HG03558 (cell line): ENCODE results near the gene VANGL2.

Experiments
- ATAC-seq: cut with Tn5 transposase; IDR thresholded peaks from one replicate; pipeline ENCODE4 v1.9.1; 2021; ENCODE audit warnings: moderate number of reproducible peaks; ENCODE audit not compliant: unreplicated experiment; ENCODE audit errors: extremely low read depth

Gene VANGL2

DNA sequence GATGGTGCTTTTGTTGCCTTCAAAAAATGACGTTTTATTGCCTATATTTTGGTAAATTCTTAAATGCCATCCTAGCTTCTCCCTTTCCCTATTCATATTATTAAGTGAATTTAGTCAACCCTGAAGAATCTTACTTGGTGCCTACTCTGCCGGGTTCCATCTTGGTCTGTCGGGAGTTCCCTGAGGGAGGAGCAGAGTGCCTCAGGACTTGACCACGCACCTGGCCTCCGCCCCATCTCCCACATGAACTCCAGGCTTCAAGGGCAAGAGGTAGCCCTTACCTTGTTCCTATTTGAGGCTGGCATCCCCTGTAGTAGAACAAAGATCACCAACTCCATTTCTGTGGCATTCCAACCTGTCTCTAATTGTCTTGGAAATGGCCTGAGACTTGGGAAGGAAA, 21.5 kb downstream of the VANGL2 start:
- no peak for ATAC-seq

DNA sequence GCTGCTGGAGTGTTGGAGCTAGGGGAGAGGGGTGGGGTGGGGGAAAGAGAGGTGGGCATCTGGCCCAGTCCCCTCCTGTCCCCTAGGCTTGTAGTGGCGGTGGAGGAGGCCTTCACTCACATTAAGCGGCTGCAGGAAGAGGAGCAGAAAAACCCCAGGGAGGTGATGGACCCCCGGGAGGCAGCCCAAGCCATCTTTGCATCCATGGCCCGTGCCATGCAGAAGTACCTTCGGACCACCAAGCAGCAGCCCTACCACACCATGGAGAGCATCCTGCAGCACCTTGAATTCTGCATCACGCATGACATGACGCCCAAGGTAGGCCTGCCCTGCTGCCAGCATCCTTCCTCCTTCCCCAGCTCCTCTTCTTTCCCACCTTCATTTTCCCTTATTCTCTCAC, 23.6 kb downstream of the VANGL2 start:
- no peak for ATAC-seq

DNA sequence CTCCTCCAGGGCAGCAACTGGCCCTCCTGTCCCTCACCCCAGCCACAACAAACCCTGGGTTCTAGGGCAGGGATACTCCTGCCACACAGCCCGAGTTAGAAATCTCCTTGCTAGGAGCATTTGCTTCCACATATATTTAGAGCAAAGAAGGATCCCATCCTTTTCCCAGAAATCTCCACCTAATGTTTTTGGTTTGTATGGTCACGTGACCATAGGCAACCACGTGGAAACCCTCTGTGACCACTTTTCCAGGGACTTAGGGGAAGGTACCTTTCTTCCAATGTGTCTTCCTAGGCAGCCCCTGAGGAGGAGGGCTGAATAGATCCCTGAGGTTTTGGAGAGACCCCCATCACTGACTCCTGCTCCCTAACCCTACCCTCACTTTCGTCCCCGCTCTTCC, 25.5 kb downstream of the VANGL2 start:
- no peak for ATAC-seq

DNA sequence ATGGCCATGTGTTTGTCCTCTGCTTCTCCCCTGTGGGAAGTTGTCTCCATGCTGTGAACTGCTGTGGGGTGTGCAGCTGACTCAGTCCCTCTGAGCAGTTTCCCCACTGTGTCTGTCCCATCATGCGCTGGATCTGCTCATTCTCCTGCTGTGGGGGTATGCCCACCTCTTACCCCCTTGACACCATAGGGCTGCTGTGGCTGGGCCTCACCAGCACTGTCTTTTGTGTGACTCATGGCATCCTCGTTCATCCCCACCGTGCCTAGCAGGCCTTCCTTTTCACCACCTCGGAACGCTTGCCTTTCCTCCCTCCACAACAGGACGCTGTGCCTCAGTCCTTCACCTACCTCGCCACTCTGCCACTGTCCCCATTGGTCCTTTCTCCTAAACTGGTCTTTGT, 27.3 kb downstream of the VANGL2 start:
- no peak for ATAC-seq

DNA sequence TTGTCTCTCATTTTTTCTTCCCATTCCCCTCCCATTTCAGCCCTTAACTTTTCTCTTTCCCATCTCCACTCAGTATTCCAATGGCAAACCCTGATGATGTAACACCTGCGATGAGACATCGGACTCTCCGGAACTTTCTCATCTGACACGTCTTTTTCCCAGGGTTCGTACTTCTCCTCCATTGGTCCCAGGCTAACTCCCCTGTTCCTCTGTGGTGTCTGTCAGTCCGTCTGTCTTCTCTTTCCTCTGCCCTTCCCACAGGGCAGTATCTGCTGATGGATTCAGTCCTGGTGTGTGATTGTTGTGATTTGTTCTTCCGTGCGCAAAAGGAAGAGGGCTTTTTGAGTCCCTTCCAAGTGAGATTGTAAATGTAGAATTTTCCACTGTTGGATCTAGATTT, 27.7 kb downstream of the VANGL2 start:
- no peak for ATAC-seq

DNA sequence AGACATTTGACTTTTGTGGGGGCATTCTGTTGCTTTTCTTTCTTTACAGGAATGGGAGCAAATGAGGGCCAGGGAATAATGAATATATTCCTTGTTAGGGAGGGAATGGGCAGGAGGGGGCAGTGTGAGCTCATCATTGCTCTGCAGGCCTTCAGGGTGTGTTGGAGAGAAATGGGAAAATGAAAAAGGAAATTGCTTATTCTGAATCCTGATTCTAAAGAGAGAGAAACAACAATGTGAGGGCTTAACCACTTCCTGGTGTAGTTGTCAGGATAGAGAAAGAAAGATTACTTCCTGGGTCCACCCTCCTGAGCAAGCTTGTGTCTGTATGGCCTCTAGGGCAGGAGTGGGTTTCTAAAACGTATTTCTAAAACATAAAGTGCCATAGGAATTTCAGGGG, 28.3 kb downstream of the VANGL2 start:
- no peak for ATAC-seq

DNA sequence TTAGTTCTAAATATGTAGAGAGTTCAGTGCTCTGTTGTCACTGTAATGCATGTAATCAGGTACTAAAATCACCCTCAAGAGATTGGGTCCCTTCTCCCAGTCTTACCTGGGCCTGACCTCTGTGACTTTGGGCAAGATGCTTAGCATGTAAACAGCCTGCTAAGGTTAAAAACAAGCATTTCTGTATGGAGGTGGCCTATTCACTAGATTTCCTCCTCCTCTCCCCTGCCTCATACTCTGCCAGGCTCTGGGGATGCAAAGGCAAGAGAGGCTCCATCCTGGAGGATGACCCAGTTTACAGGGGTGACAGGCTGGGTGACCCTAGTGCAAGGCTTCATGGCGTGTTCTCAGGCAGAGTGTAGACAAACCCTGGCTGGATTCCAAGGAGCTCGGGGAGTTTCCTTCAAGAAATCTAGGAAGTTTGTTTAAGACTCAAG, 28.8 kb downstream of the VANGL2 start:
- no peak for ATAC-seq

DNA sequence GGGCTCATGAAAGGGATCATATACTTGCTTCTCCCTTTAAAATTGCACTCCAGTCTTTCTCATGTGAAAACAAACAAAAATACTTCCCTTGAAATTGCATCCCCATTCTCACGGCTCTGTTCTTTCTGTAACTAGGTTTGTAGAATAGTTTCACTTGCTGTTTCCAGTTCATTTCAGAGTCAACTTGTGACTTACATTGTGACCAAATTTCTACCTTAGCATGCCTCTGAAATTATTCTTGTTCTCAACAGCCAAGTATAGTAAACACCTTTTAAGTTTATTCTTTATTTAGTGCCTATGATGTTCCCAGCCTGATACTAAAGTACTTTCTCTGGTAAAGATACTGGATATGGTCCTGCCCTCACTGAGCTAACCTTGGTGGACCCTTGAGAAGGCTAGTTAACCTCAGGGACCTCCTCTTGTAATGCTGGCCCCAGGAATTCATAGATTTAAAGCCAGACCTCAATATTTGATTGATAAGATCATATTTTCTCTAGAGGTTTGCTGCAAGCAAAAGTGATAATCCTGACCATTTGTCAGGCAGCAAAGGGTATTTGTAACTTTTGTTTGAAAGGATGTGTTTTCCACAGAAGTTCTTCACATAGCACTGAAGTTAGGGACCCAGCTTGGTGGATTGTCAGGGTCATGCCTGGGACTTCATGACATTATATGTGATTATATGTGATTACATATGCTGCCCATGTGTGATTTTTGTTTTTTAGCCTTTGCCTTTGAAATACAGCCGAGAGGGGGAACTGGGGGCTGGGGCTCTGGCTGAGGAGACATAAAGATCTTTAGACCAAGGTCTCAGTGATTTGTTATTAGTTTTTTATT, 29.6 kb downstream of the VANGL2 start:
- peak; percentile 41 for ATAC-seq

DNA sequence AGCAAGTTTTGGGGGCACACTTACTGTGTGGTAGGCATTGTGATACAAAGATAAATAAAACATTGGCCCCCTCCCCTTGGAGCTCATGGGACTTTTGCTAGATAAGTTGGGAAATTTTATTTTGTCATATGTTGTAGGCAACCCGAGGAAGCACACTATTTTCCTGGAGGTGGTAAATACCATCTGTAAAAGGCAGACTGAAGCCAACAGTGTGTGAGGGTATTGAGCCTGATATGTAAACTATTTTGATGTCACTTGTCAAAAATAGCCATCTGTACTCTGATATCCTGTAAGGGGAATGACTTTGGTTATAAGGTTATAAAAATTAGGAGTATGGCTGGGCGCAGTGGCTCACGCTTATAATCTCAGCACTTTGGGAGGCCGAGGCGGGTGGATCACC, 30.6 kb downstream of the VANGL2 start:
- ATAC-seq, result no peak

DNA sequence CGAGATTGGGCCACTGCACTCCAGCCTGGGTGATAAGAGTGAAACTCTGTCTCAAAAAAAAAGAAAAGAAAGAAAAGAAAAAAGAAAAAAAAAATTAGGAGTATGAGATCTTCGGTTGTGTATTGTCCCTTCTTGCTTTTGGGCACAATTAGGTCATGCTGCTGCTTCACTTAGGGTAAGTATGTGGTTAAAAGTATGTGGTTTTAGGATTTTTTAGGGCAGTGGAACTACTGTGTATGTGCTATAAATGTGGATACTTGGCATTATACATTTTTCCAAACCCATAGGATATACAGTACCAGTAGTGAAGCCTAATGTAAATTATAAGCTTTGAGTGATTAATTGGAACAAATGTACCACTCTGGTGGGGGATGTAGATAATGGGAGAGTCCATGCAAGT, 31.2 kb downstream of the VANGL2 start:
- ATAC-seq, result no peak

DNA sequence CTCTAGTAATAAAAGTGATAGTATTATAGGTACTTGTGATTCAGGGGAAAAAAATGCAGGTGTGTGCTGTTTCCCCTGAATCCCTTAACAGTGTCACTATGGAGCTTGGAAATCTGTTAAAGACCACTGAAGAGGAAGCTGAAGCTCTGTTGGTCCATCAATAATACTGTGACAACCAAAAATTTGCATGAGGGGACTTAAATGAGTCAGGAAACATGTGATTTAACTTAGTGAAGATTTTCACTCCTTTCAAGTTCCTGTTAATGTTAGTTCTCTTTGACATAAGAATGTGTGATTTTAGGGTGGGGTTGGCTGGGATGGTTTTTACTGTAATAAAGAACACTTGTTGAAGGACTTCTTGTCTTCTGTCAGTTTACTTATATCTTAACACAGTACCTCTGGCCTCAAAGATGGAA, 32.0 kb downstream of the VANGL2 start:
- ATAC-seq, result no peak

DNA sequence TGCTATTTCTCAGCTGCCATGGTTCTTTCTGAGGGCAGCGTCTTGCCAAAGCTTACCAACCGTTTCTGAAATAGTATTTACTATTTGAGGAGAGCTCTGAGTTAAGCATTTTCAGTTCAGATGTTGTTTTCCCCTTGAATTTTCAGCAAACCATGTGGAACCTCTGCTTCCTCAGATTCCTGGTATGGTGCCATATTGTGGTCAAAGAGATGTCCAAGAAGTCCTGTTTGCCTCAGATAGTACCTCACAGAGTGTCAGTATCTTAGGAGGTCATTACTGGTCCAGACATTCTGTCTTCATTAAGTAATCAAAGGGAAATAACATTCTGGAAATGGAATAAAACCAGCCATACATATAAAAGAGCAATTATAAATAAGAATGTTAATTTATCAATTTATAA, 36.6 kb downstream of the VANGL2 start:
- ATAC-seq, result no peak

DNA sequence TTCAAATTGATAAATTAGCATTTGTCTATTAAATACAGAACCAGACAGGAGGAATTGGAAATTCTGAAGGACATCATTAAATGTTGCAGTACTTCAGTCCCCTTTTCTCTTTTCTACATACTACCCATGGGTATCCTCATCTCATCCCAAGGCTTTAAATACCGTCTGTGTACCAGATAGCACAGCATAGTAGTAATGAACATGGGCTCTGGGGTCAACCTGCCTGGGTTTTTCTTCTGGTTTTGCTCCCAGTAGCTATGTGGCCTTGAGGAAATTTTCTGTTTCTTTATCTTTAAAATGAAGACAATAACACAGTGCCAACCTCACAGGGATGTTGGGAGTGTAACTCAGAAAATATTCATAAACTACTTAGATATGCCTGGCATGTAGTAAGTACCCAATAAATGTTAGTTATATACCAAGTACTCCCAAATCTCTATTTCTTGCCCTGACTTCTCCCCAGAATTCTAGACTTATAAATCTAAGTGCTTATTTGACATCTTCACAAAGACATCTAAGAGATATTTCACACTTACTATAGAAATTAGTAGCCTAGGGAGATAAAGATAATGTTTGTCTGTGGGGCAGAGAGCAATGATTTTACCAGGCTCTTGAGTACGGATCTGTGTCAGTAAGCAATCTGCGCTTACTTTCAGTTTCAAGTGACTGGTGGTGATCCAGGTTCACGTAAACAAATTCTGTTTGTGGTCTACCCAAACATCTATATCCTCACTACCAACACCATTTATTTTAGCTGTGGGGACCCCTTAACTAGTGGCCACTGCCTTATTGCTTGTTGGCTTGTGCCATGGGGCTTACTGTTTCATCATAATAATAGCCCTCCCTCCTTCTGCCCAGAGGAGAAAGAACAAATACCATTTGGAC, 37.3 kb downstream of the VANGL2 start:
- ATAC-seq, result peak; percentile 48

DNA sequence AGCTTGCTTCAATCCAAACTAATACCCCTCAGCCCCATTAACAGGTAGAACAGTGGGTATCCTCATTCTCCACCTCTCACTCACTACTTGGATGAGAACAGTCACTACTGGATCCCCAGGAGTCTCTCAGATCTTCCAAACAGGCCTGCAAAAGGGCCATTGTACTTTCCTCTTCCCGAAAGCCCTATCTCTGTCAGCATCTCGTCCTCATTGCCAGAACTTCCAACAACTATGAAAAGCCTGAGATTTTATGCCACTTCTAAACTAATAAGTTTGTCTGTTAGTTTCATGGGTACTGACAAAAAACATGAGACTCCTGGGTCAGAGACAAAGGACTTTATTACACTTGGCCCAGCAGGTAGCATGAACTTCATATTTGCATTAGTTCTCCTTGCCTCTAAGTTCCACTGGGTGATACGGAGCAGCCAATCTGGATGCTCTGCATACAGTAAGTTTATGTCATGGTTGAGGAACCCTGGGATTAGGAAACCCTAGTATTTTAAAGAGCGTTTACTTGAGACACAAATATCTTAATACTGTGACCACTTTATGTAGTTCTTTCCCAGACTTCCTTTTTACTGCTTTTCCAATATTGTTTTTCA, 38.1 kb downstream of the VANGL2 start:
- no peak for ATAC-seq

DNA sequence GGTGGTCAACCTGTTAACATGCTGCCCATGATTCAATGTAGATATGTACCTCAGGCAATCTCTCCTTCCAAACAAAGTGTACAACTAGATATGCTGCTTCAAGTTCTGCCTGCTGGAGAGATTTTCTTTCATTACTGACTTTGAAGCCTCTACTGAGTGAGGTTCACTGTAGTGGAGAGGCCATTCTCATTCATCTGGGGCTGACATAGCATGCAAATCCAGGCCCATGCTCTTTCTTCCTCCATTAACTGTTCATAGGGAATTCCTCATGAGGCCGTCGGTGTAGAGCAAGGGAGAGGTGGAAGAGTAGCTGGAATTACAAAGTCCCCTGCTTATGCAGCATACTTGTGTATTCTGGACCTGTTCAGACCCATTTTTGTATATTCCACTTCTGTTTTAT, 38.6 kb downstream of the VANGL2 start:
- no peak for ATAC-seq

DNA sequence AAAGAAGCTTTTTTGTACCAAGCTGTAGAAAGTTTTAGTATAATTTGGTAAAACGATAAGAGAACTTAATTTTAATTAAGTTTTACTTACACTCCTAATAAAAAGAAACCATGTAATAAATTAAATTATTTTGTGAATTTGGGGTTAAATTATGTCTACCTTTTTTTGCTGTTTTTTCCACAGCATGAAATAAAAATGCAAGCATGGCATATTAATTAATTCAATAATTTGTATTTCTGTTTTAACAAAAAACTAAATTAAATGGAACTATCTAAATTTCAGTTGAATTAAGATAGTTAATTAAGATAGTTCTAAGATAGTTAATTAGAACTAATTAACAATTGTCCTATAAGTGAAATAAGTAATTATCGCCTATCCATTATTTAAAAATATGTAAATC, 39.4 kb downstream of the VANGL2 start:
- ATAC-seq, result no peak

DNA sequence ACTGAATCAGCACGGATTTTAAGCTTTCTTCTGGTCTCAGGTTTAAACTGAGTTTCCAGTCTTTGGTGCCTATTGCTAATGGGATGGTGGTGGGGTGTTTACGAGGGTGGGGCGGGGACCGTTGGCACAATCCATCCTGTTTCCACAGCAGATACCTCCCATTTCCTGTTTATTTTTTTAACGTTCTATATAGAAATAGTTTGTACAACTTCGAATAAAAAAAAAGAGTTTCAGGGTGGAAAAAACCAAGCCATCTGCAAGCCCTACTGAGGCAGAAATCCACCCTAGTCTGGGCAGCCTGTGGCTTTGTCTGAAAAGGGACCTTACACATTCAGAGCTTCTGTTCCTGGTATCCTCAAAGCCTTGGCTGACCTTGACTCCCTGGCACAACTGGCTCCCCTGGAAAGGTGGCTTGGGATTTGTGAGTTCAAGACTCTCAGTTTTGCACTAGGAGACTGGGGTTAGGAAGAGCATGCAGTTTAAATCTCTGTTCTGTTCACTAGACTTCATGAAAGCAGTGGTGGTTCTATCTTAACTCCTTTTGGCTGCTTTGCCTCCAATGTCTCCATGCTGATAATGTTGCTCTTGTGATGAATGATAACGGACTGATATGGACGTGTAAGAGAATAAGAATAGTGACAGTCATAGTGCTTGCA, 46.7 kb downstream of the VANGL2 start:
- no peak for ATAC-seq

DNA sequence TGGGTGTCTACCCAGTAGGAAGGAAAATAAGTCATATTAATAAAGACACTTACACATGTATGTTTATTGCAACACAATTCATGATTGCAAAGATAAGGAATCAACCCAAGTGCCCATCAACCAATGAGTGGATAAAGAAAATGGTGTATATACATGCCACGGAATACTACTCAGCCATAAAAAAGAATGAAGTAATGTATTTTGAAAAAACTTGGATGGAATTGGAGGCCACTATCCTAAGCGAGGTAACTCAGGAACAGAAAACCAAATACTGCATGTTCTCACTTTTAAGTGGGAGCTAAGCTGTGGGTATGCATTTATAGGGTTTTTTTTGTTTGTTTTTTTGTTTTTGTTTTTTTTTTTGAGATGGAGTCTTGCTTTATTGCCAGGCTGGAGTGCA, 49.1 kb downstream of the VANGL2 start:
- ATAC-seq, result no peak

DNA sequence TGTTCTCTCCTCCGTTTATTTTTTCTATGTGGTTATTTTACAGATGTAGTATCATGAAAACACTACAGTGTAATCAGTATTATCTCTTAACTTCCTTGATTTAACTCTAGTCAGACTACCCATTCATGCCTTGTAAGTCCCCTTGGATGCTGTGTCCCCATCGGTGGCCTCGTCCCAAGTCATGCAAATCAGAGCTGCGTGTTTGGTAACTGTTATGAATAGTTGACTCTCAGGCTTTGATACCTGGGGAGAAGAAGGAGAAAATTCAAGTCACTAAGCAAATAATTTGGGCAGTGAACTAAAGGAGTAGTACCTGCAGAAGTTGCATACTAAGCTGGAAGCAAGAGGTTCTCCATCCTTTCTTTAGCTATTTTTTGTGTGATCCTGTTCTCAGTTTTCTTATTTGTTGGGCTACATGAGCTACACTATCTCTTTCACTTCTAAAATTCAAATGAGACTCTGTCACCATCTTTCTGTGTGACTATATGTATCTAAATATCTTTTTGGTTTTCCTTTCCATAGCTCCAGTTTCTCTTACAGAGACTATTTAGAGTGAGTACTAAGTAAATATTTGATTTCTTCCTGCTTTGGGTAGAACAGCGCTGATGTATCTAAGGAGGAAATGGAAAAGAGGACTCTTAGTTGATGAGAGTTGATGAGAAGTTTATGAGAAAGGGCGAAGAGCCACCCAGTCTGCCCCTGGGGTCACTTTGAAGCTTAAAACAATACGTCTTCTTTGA, 50.9 kb downstream of the VANGL2 start:
- no peak for ATAC-seq

DNA sequence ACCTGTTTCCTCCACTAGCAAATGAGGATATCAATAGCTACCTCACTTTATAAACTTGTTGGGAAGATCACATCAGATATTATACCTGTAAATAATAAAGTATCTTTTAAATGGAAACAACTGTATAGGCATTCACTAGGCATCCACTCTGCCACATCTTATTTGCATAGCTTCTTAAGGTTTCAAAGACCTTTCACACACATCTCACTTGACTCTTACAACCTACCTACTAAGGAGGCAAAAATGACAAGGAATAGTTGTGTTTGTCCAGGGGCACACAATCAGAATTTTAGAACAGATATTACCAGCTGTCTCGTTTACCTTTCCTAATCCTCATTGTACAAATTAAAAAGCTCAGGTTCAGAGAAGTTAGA, 51.5 kb downstream of the VANGL2 start:
- ATAC-seq, result no peak
